Mammary epithelial cell (primary cell): ENCODE data around the gene SLC25A48.

ENCODE experiments used
- CTCF ChIP-seq, 2 donors: IDR thresholded peaks in 1 of 2; conservative IDR thresholded peaks in 1 of 2; 2 replicates each; pipeline ENCODE4 v1.5.1; 2011 to 2012; ENCODE audit warnings: inconsistent platforms in 2 of 2, low read length in 2 of 2, mild to moderate bottlenecking in 2 of 2, control low read depth in 1 of 2, low read depth in 1 of 2; ENCODE audit not compliant: insufficient read depth in 1 of 2; ENCODE audit errors: extremely low read depth in 1 of 2
- EZH2 ChIP-seq: IDR thresholded peaks from 2 replicates; pipeline ENCODE4 v1.6.1; 2012; ENCODE audit warnings: low read length, inconsistent platforms, borderline replicate concordance

- TF ChIP-seq EZH2 = peak; percentile 4
- no peak for TF ChIP-seq CTCF (conservative IDR thresholded peaks at IDR 0.05 in 1 of 2, IDR thresholded peaks at IDR 0.05 in 1 of 2; ENCODE audit: extremely low read depth in 1 of 2, insufficient read depth in 1 of 2, low read depth in 1 of 2, low read length in 2 of 2)
These were observed 96.5 kb downstream of the SLC25A48 start for GRCh38 chr5:135930949-135931295.
